GM23338 (cell line): ENCODE data around the gene IQCC. TPM values are rescaled to one million over a fixed set of nuclear protein-coding genes. Genes with fewer than 3 reads are reported as not detected.

Experiments used
- ATAC-seq: fragments of 200-7000 bp; cut with Tn5 transposase; 3 replicates; pipeline ENCODE4 v1.9.1; 2020
- DNase-seq: peaks from one replicate; pipeline ENCODE4 v3.0.0-alpha.2; 2015; ENCODE audit warnings: low spot score
- H2AFZ ChIP-seq: fragments of 200-600 bp; sonication (generic); 2 replicates; pipeline ENCODE4 v1.8.0; 2016; ENCODE audit warnings: antibody characterized with exemption, mild to moderate bottlenecking, moderate library complexity
- H3F3A ChIP-seq: fragments of 200-600 bp; sonication (generic); replicated peaks from 2 replicates; pipeline ENCODE4 v1.8.0; 2017; ENCODE audit warnings: antibody characterized with exemption, mixed run types, low read depth
- H3K27ac ChIP-seq: fragments of 200-600 bp; sonication (generic); 2 replicates; pipeline ENCODE4 v1.6.1; 2016; ENCODE audit warnings: low read depth
- H3K27me3 ChIP-seq: fragments of 200-600 bp; sonication (generic); 2 replicates; pipeline ENCODE4 v1.8.0; 2016; ENCODE audit warnings: mild to moderate bottlenecking, mixed run types, moderate library complexity; ENCODE audit not compliant: insufficient read depth
- H3K36me3 ChIP-seq: fragments of 200-600 bp; sonication (generic); 2 replicates; pipeline ENCODE4 v1.8.0; 2016; ENCODE audit warnings: mild to moderate bottlenecking; ENCODE audit not compliant: insufficient read depth
- H3K4me1 ChIP-seq: fragments of 200-600 bp; sonication (generic); 2 replicates; pipeline ENCODE4 v1.8.0; 2016; ENCODE audit warnings: mild to moderate bottlenecking, moderate library complexity; ENCODE audit not compliant: insufficient read depth
- H3K4me2 ChIP-seq: fragments of 200-600 bp; sonication (generic); 2 replicates; pipeline ENCODE4 v1.7.1; 2017; ENCODE audit warnings: mixed run types
- H3K4me3 ChIP-seq: fragments of 200-600 bp; sonication (generic); 2 replicates; pipeline ENCODE4 v1.6.1; 2016; ENCODE audit warnings: mixed run types
- H3K79me2 ChIP-seq: fragments of 200-600 bp; sonication (generic); replicated peaks from 2 replicates; pipeline ENCODE4 v1.8.0; 2017; ENCODE audit warnings: mild to moderate bottlenecking; ENCODE audit not compliant: insufficient read depth
- H3K9me2 ChIP-seq: fragments of 200-600 bp; sonication (generic); 2 replicates; pipeline ENCODE4 v1.8.0; 2017; ENCODE audit not compliant: insufficient read depth
- H4K20me1 ChIP-seq: fragments of 200-600 bp; sonication (generic); replicated peaks from 2 replicates; pipeline ENCODE4 v1.8.0; 2017; ENCODE audit warnings: mild to moderate bottlenecking; ENCODE audit not compliant: insufficient read depth
- H3K27ac Mint-ChIP-seq: 2 replicates; pipeline ENCODE4 v1.8.0; 2020; ENCODE audit warnings: inconsistent platforms, mild to moderate bottlenecking, moderate library complexity, mixed read lengths
- H3K27me3 Mint-ChIP-seq: 3 replicates; pipeline ENCODE4 v1.8.0; 2022; ENCODE audit warnings: low read depth, mild to moderate bottlenecking, moderate library complexity, mixed read lengths, inconsistent platforms; ENCODE audit not compliant: insufficient read depth, poor library complexity
- H3K36me3 Mint-ChIP-seq: 3 replicates; pipeline ENCODE4 v1.8.0; 2021; ENCODE audit warnings: low read depth, mild to moderate bottlenecking, inconsistent platforms, moderate library complexity, mixed read lengths
- H3K4me1 Mint-ChIP-seq: 3 replicates; pipeline ENCODE4 v1.8.0; 2020; ENCODE audit warnings: mild to moderate bottlenecking, inconsistent platforms, mixed read lengths
- H3K4me3 Mint-ChIP-seq: 3 replicates; pipeline ENCODE4 v1.8.0; 2021; ENCODE audit warnings: moderate library complexity, mild to moderate bottlenecking, inconsistent platforms, mixed read lengths
- H3K9me3 Mint-ChIP-seq: 3 replicates; pipeline ENCODE4 v1.8.0; 2020; ENCODE audit warnings: moderate library complexity, mild to moderate bottlenecking, inconsistent platforms, mixed read lengths
- CREB1 ChIP-seq: fragments of 250-450 bp; sonication (Bioruptor Pico); IDR thresholded peaks from 2 replicates; pipeline ENCODE4 v1.5.0; 2020; ENCODE audit warnings: low read depth, mild to moderate bottlenecking, moderate library complexity
- EZH2 ChIP-seq: fragments of 200-600 bp; sonication (generic); IDR thresholded peaks from one replicate; pipeline ENCODE4 v1.8.0; 2017; ENCODE audit warnings: antibody characterized with exemption, mild to moderate bottlenecking, low read depth; ENCODE audit not compliant: unreplicated experiment
- EZH2phosphoT487 ChIP-seq: fragments of 200-600 bp; sonication (generic); IDR thresholded peaks from one replicate; pipeline ENCODE4 v1.8.1; 2018; ENCODE audit warnings: antibody characterized with exemption; ENCODE audit not compliant: unreplicated experiment
- JUNB ChIP-seq: IDR thresholded peaks from one replicate; pipeline ENCODE4 v1.6.1; 2016; ENCODE audit warnings: antibody characterized with exemption; ENCODE audit not compliant: unreplicated experiment
- NANOG ChIP-seq: IDR thresholded peaks from 2 replicates; pipeline ENCODE4 v1.6.1; 2016; ENCODE audit warnings: antibody characterized with exemption, borderline replicate concordance
- POLR2AphosphoS5 ChIP-seq: IDR thresholded peaks from 2 replicates; pipeline ENCODE4 v1.6.1; 2016; ENCODE audit warnings: antibody characterized with exemption, low read depth
- ZNF114 ChIP-seq: fragments of 250-450 bp; sonication (Bioruptor Pico); IDR thresholded peaks from 2 replicates; pipeline ENCODE4 v1.5.0; 2020; ENCODE audit warnings: mild to moderate bottlenecking, moderate library complexity
- ZNF331 ChIP-seq: fragments of 250-450 bp; sonication (Bioruptor Pico); IDR thresholded peaks from 2 replicates; pipeline ENCODE4 v1.5.0; 2020; ENCODE audit warnings: low read depth, mild to moderate bottlenecking, moderate library complexity
- polyA plus RNA-seq: library from polyadenylated mRNA; unstranded; fragments of >200 nt; fragmentation: Nextera tagmentation; extraction: Ambion mirVana; gene quantifications from 2 replicates; pipeline ENCODE4 v1.2.1, GENCODE V29; 2016
- total RNA-seq: library from RNA; depleted of rRNA; stranded (reverse); fragments of >200 nt; shearing (Covaris generic); gene quantifications from 2 replicates; pipeline ENCODE4 v1.2.3, GENCODE V29; 2014
- TF ChIP-seq, protein P1 (sequence below): fragments of 250-450 bp; sonication (Bioruptor Pico); IDR thresholded peaks from 2 replicates; pipeline ENCODE4 v1.5.0; 2020; ENCODE audit warnings: mild to moderate bottlenecking, moderate library complexity
- TF ChIP-seq, protein P2 (sequence below): IDR thresholded peaks from 2 replicates; pipeline ENCODE4 v1.6.1; 2016; ENCODE audit warnings: antibody characterized with exemption
- TF ChIP-seq, protein P3 (sequence below): IDR thresholded peaks from one replicate; pipeline ENCODE4 v1.6.1; 2018; ENCODE audit warnings: antibody characterized with exemption; ENCODE audit not compliant: unreplicated experiment

Gene IQCC
- total and polyA plus RNA-seq, 2 experiments from 2014 or later: 1.7 to 3.5 TPM

DNA sequence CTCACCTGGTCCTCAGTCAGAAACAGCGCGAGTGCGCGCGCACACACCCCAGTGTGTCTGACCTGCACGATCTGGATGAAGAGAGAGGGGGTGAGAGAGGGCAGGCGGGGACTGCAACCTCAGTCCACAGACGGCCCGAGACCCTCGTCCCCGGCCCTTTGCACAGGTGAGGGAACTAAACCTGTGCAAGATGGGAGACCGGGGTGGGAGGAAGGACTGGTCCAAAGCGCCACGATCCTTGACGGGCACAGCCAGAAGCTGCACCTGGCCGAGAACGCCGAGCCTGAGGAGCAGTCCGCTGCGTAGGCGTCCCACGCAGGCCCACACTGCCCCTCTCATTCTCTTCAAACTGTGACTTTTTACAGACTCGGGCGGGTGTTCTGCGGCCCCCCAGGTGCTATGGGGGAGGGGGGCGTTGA lies 519 bp upstream of the IQCC start:
- Mint-ChIP-seq H3K36me3 (peaks cover 14% of the 10 kb centered on the region; the same call in 2 of the 3 replicates), H3K4me3 (peak overlapping the region; percentile 96), H3K9me3 (peaks cover 2% of the 10 kb centered on the region; the same call in 2 of the 3 replicates), H3K4me1 (peaks cover 21% of the 10 kb centered on the region), H3K27ac (no peak overlapping the region; the same call in 1 of the 2 replicates), H3K27me3 (peaks cover 44% of the 10 kb centered on the region)
- Histone ChIP-seq H3K4me2 (peak overlapping the region; percentile 99), H3F3A (peaks cover 20% of the 10 kb centered on the region; the same call in 1 of the 2 replicates), H2AFZ (peak overlapping the region; percentile 99), H3K27me3 (peaks cover 28% of the 10 kb centered on the region), H3K4me3 (peak overlapping the region; percentile 89), H3K4me1 (peaks cover 17% of the 10 kb centered on the region), H3K27ac (no peak overlapping the region), H4K20me1 (no peaks in the 10 kb centered on the region), H3K9me2 (no peaks in the 10 kb centered on the region), H3K36me3 (no peaks in the 10 kb centered on the region), H3K79me2 (no peaks in the 10 kb centered on the region)
- TF ChIP-seq CREB1: no peak
- ATAC-seq: peak; percentile 4
- peak; percentile 48 for DNase-seq

DNA sequence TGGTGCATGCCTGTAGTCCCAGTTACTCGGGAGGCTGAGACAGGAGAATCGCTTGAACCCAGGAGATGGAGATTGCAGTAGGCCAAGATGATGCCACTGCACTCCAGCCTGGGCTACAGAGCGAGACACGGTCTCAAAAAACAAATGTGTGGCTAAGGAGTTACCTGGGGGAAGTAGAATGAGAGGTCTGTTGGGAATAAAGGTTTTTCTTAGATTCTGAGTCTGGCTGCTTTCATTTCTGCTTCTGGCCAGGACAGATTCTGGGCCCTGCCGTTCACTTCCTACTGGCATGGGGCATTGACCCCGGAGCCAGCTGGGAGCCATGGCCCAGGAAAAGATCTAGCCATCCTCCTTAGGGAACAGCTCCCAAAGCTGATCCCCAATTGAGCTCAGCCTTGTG lies 3.0 kb downstream of the IQCC start:
- 0 out of 2 replicates have a peak, but pooled peaks cover 4% of the 10 kb centered on the region for H3K4me1 ChIP-seq
- no peak overlapping the region for H2AFZ ChIP-seq
- H3K36me3 Mint-ChIP-seq: peaks cover 14% of the 10 kb centered on the region; the same call in 2 of the 3 replicates
- H3F3A ChIP-seq: peaks cover 5% of the 10 kb centered on the region; the same call in 1 of the 2 replicates
- no peaks in the 10 kb centered on the region for H3K9me2 ChIP-seq
- H3K4me2 ChIP-seq: no peak overlapping the region
- H3K4me3 Mint-ChIP-seq: no peak overlapping the region
- H3K36me3 ChIP-seq: no peaks in the 10 kb centered on the region
- peaks cover 34% of the 10 kb centered on the region for H3K27me3 Mint-ChIP-seq
- no peaks in the 10 kb centered on the region for H4K20me1 ChIP-seq
- H3K4me3 ChIP-seq: no peak overlapping the region
- ATAC-seq: no peak
- no peaks in the 10 kb centered on the region for H3K79me2 ChIP-seq
- no peak overlapping the region for H3K27ac ChIP-seq
- no peak for DNase-seq
- peaks cover 6% of the 10 kb centered on the region for H3K4me1 Mint-ChIP-seq
- no peak overlapping the region for H3K27ac Mint-ChIP-seq
- H3K9me3 Mint-ChIP-seq: no peaks in the 10 kb centered on the region
- H3K27me3 ChIP-seq: peaks cover 15% of the 10 kb centered on the region; the same call in 1 of the 2 replicates
- TF ChIP-seq ZNF114 (CRISPR knock-in tag): no peak
- no peak for TF ChIP-seq EZH2phosphoT487
- TF ChIP-seq JUNB: no peak
- no peak for TF ChIP-seq EZH2
- TF ChIP-seq, protein P1, sequence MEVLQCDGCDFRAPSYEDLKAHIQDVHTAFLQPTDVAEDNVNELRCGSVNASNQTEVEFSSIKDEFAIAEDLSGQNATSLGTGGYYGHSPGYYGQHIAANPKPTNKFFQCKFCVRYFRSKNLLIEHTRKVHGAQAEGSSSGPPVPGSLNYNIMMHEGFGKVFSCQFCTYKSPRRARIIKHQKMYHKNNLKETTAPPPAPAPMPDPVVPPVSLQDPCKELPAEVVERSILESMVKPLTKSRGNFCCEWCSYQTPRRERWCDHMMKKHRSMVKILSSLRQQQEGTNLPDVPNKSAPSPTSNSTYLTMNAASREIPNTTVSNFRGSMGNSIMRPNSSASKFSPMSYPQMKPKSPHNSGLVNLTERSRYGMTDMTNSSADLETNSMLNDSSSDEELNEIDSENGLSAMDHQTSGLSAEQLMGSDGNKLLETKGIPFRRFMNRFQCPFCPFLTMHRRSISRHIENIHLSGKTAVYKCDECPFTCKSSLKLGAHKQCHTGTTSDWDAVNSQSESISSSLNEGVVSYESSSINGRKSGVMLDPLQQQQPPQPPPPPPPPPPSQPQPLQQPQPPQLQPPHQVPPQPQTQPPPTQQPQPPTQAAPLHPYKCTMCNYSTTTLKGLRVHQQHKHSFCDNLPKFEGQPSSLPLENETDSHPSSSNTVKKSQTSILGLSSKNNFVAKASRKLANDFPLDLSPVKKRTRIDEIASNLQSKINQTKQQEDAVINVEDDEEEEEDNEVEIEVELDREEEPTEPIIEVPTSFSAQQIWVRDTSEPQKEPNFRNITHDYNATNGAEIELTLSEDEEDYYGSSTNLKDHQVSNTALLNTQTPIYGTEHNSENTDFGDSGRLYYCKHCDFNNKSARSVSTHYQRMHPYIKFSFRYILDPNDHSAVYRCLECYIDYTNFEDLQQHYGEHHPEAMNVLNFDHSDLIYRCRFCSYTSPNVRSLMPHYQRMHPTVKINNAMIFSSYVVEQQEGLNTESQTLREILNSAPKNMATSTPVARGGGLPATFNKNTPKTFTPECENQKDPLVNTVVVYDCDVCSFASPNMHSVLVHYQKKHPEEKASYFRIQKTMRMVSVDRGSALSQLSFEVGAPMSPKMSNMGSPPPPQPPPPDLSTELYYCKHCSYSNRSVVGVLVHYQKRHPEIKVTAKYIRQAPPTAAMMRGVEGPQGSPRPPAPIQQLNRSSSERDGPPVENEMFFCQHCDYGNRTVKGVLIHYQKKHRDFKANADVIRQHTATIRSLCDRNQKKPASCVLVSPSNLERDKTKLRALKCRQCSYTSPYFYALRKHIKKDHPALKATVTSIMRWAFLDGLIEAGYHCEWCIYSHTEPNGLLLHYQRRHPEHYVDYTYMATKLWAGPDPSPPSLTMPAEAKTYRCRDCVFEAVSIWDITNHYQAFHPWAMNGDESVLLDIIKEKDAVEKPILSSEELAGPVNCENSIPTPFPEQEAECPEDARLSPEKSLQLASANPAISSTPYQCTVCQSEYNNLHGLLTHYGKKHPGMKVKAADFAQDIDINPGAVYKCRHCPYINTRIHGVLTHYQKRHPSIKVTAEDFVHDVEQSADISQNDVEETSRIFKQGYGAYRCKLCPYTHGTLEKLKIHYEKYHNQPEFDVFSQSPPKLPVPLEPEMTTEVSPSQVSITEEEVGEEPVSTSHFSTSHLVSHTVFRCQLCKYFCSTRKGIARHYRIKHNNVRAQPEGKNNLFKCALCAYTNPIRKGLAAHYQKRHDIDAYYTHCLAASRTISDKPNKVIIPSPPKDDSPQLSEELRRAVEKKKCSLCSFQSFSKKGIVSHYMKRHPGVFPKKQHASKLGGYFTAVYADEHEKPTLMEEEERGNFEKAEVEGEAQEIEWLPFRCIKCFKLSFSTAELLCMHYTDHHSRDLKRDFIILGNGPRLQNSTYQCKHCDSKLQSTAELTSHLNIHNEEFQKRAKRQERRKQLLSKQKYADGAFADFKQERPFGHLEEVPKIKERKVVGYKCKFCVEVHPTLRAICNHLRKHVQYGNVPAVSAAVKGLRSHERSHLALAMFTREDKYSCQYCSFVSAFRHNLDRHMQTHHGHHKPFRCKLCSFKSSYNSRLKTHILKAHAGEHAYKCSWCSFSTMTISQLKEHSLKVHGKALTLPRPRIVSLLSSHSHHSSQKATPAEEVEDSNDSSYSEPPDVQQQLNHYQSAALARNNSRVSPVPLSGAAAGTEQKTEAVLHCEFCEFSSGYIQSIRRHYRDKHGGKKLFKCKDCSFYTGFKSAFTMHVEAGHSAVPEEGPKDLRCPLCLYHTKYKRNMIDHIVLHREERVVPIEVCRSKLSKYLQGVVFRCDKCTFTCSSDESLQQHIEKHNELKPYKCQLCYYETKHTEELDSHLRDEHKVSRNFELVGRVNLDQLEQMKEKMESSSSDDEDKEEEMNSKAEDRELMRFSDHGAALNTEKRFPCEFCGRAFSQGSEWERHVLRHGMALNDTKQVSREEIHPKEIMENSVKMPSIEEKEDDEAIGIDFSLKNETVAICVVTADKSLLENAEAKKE (CRISPR knock-in tag): no peak
- TF ChIP-seq CREB1: no peak
- no peak for TF ChIP-seq POLR2AphosphoS5
- TF ChIP-seq, protein P2, sequence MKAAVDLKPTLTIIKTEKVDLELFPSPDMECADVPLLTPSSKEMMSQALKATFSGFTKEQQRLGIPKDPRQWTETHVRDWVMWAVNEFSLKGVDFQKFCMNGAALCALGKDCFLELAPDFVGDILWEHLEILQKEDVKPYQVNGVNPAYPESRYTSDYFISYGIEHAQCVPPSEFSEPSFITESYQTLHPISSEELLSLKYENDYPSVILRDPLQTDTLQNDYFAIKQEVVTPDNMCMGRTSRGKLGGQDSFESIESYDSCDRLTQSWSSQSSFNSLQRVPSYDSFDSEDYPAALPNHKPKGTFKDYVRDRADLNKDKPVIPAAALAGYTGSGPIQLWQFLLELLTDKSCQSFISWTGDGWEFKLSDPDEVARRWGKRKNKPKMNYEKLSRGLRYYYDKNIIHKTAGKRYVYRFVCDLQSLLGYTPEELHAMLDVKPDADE: no peak
- no peak for TF ChIP-seq NANOG
- TF ChIP-seq, protein P3, sequence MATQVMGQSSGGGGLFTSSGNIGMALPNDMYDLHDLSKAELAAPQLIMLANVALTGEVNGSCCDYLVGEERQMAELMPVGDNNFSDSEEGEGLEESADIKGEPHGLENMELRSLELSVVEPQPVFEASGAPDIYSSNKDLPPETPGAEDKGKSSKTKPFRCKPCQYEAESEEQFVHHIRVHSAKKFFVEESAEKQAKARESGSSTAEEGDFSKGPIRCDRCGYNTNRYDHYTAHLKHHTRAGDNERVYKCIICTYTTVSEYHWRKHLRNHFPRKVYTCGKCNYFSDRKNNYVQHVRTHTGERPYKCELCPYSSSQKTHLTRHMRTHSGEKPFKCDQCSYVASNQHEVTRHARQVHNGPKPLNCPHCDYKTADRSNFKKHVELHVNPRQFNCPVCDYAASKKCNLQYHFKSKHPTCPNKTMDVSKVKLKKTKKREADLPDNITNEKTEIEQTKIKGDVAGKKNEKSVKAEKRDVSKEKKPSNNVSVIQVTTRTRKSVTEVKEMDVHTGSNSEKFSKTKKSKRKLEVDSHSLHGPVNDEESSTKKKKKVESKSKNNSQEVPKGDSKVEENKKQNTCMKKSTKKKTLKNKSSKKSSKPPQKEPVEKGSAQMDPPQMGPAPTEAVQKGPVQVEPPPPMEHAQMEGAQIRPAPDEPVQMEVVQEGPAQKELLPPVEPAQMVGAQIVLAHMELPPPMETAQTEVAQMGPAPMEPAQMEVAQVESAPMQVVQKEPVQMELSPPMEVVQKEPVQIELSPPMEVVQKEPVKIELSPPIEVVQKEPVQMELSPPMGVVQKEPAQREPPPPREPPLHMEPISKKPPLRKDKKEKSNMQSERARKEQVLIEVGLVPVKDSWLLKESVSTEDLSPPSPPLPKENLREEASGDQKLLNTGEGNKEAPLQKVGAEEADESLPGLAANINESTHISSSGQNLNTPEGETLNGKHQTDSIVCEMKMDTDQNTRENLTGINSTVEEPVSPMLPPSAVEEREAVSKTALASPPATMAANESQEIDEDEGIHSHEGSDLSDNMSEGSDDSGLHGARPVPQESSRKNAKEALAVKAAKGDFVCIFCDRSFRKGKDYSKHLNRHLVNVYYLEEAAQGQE: no peak
- no peak for TF ChIP-seq ZNF331 (CRISPR knock-in tag)
